Placental pericyte (primary cell): ENCODE measurements around the gene FKBP4. TPM values are rescaled to one million over a fixed set of nuclear protein-coding genes. Genes with fewer than 3 reads are reported as not detected.

Experiments
- total RNA-seq: library from RNA; depleted of rRNA; stranded (reverse); fragments of >200 nt; gene quantifications from 2 replicates; pipeline ENCODE4 v1.2.3, GENCODE V29; 2012

The FKBP4 gene, protein sequence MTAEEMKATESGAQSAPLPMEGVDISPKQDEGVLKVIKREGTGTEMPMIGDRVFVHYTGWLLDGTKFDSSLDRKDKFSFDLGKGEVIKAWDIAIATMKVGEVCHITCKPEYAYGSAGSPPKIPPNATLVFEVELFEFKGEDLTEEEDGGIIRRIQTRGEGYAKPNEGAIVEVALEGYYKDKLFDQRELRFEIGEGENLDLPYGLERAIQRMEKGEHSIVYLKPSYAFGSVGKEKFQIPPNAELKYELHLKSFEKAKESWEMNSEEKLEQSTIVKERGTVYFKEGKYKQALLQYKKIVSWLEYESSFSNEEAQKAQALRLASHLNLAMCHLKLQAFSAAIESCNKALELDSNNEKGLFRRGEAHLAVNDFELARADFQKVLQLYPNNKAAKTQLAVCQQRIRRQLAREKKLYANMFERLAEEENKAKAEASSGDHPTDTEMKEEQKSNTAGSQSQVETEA
- 25.8 and 50.5 TPM in 2 replicates for total RNA-seq

DNA sequence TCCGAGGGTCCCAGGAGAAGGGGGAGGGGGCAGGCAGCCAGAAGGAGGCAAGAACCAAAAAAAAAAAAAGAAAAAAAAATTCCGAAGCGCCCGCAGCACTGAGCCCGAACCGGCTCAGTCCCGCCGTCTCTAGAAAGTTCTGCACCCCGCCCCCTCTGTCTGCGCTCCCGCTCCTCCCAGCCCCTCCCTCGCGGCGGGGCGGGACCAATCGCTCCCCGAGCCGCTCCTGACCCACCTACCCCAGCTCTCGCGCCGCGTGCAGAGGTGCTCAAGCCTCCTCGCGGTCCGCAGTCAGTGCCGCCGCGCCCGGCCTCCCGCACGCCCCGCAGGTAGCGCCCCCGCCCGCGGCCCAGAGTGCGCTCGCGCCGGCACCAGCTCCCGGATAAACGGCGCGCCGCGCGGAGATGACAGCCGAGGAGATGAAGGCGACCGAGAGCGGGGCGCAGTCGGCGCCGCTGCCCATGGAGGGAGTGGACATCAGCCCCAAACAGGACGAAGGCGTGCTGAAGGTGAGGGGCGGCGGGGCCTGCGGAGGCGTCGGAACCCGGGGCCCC is at the start of gene FKBP4:
FKBP4 (plus strand) TSS at position 235 of the 554 bp plus-strand sequence; CDS start at position 405, 170 bp downstream.

DNA sequence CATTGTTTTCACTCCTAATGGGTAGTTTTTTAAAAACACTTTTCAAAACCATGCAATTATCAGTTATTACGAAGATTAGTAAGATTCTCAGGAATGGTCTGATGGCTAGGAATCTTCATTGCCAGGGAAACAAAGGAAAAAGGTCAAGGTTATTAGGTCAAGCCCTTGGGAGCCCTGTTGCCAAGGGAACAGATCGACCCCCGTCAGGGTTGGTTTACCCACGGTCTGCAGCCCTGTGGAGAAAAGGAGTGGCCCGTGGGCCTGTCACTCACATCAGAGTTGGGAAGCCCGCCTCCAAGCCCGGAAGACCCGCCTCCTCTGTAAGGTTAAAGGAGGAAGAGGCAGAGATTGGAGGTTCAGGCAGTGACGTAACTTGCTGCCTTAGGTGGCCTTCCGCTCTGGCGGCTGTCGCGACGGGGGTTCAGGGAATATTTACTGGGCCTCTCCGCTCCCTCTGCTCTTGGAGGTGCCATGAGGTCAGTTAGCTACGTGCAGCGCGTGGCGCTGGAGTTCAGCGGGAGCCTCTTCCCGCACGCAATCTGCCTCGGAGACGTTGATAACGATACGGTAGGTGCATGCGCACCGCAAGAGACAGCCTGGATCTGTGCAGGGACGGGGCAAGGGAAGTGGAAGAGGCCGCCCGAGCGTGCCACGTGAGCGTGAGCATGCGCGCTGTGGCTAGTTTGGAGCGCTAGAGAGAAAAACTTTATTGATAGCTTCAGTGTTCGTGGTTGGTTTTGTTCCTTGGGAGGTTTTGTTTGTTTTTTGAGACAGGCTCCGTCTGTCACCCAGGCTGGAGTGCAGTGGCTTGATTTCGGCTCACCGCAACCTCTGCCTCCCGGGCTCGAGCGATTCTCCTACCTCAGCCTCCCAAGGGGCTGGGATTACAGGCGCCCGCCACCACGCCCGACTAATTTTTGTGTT is 17.8 kb downstream of the FKBP4 start, which contains the start of gene ITFG2:
ITFG2 (plus strand) TSS at position 379 of the 924 bp plus-strand sequence; CDS start at position 472, 93 bp downstream.

DNA sequence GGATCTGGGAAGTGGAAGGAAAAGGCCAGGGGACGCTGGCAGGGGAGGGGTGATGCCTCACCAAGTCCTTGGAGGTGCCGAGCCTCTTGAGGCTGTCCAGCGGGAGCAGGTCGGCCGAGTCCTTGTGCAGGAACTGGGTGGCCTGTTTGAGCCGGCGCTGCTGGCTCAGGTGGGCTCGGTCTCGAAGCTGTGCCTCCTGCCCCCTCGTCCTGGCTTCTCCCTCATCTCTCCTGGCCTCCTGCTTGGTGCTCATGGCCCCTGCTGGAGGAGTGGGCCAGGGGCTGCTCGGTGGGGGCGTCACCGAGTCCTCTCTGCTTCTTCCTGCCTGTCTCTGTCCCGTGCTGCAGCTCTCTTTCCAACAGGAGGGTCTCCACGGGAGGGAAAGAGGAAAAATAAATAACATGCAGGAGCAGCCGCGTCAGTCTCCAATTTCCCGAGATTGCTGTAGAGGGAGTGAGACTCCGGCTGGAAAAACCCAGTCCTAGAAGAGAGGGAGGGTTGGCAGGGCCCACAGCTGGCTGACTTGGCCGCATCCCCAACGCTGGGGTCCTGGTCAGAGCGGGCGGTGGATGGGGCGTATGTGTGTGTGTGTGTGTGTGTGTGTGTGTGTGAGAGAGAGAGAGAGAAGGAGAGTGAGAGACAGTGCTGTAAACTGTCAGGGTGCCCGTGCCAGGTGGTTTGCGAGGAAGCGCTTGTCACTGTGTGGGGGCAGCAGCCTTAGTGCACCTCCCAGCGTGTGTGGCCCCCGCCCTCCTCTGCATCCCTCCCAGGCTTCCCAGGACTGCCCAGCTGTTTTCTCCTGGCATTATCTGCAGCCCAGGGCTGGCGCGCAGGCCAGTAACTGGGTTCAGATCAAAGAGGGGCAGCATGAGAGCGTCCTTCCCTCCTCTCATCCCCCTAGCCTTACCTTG is 40.1 kb downstream of the FKBP4 start, which contains the start of gene NRIP2:
NRIP2 (minus strand) TSS at position 455 of the 911 bp plus-strand sequence; CDS start at position 403, 52 bp downstream.

Other genes starting within 250 kb of the FKBP4 start
- gene ITFG2, start 17.7 kb downstream of the FKBP4 start, total RNA-seq, result 24.1 and 31.7 TPM in 2 replicates
- gene NRIP2, start 40.1 kb downstream of the FKBP4 start, total RNA-seq, result not detected in 2 replicates
- gene TEX52, start 62.1 kb downstream of the FKBP4 start, total RNA-seq, result not detected in 2 replicates
- 2.6 and 41.4 TPM in 2 replicates for gene FOXM1, start 82.2 kb downstream of the FKBP4 start, total RNA-seq
- 18.4 and 35.8 TPM in 2 replicates for gene RHNO1, start 82.3 kb downstream of the FKBP4 start, total RNA-seq
- gene TULP3, start 95.9 kb downstream of the FKBP4 start, total RNA-seq, result 46.8 and 72.7 TPM in 2 replicates
- 17.9 and 19.9 TPM in 2 replicates for gene TEAD4, start 164.4 kb downstream of the FKBP4 start, total RNA-seq